ENCODE measurements around the gene SPIN2B. TPM values are rescaled to one million over a fixed set of nuclear protein-coding genes. Genes with fewer than 3 reads are reported as not detected.

The SPIN2B gene
- 9.2 to 10.0 TPM (median 9.4 TPM) in 5 replicates for total RNA-seq (2022; extraction: Qiagen RNA extraction)

GRCh38 chrX:57121162-57121755 is at the start of gene SPIN2B:
SPIN2B (minus strand) TSS chrX:57121548.

GRCh38 chrX:57137073-57137472 is 15.7 kb upstream of the SPIN2B start, which contains the start of gene SPIN2A:
SPIN2A (minus strand) TSS chrX:57137397; CDS start chrX:57136597, 800 bp downstream.

Other genes with a start within 250 kb of the SPIN2B start
- 5.5 to 7.0 TPM (median 6.6 TPM) in 5 replicates for gene SPIN3, start 126.0 kb downstream of the SPIN2B start, total RNA-seq (2022; extraction: Qiagen RNA extraction)
- 0.06 to 0.17 TPM (median 0.12 TPM) in 5 replicates for gene SPIN2A, start 15.8 kb upstream of the SPIN2B start, total RNA-seq (2022; extraction: Qiagen RNA extraction)
- 0.06 to 0.16 TPM (median 0.11 TPM) in 4 of 5 replicates, not detected in the other for gene FAAH2, start 165.2 kb upstream of the SPIN2B start, total RNA-seq (2022; extraction: Qiagen RNA extraction)

Data from A549 treated with Hydrocortisone at 1 μM for 4 hours (cell line).